Thymus (tissue), 11 donors: ENCODE measurements around the gene RTCB. TPM values are rescaled to one million over a fixed set of nuclear protein-coding genes. Genes with fewer than 3 reads are reported as not detected.

Experiments
- DNase-seq, 9 donors: peaks; one replicate each; pipeline ENCODE4 v3.0.0-alpha.2; 2013; ENCODE audit warnings: low spot score in 9 of 9, low read depth in 6 of 9, missing footprints in 1 of 9
- H3K27ac ChIP-seq, 2 donors: one replicate each; pipeline ENCODE4 v1.5.1; 2013; ENCODE audit warnings: control low read depth in 1 of 2, low read depth in 1 of 2, low read length in 1 of 2, mild to moderate bottlenecking in 1 of 2, moderate library complexity in 1 of 2
- H3K27me3 ChIP-seq, 2 donors: one replicate each; pipeline ENCODE4 v1.5.1; 2013; ENCODE audit warnings: low read length in 1 of 2; ENCODE audit not compliant: control insufficient read depth in 2 of 2, insufficient read depth in 1 of 2
- H3K36me3 ChIP-seq, 2 donors: one replicate each; pipeline ENCODE4 v1.5.1; 2013; ENCODE audit warnings: low read length in 1 of 2, mild to moderate bottlenecking in 1 of 2, moderate library complexity in 1 of 2; ENCODE audit not compliant: control insufficient read depth in 2 of 2, insufficient read depth in 2 of 2
- H3K4me1 ChIP-seq, 2 donors: one replicate each; pipeline ENCODE4 v1.5.1; 2013; ENCODE audit warnings: low read length in 2 of 2; ENCODE audit not compliant: control insufficient read depth in 2 of 2, insufficient read depth in 2 of 2
- H3K4me3 ChIP-seq, 2 donors: one replicate each; pipeline ENCODE4 v1.5.1; 2013; ENCODE audit warnings: low read length in 2 of 2, control low read depth in 1 of 2, mild to moderate bottlenecking in 1 of 2
- H3K9me3 ChIP-seq, 2 donors: one replicate each; pipeline ENCODE4 v1.5.1; 2013; ENCODE audit warnings: low read length in 1 of 2, mild to moderate bottlenecking in 1 of 2; ENCODE audit not compliant: control insufficient read depth in 2 of 2, insufficient read depth in 1 of 2
- WGBS: extraction: QIAGEN DNeasy Blood & Tissue Kit; methylation state at CpG from one replicate; pipeline ENCODE4 v1.1.7; 2013; 5-methylcytosine and 5-hydroxymethylcytosine counted together
- polyA plus RNA-seq: library from polyadenylated mRNA; stranded (reverse); fragments of 200-250 nt; gene quantifications from one replicate; pipeline ENCODE4 v1.2.3, GENCODE V29; 2013
- total RNA-seq: library from RNA; stranded (reverse); fragments of 120-200 nt; gene quantifications from one replicate; pipeline ENCODE4 v1.2.4, GENCODE V29; 2013
- donor health status: healthy.

The RTCB gene
- total and polyA plus RNA-seq, 2 donors: 39.9 to 114 TPM

- Histone ChIP-seq H3K36me3 (no peaks in the 10 kb centered on the region), H3K9me3 (no peaks in the 10 kb centered on the region), H3K27me3 (peaks cover 3 to 8% of the 10 kb centered on the region in 2 donors), H3K4me3 (no peak overlapping the region), H3K27ac (no peak overlapping the region), H3K4me1 (no peaks in the 10 kb centered on the region)
- no peak for DNase-seq
- 92% methylated on average over 23 of the region's 23 CpGs for WGBS
Observed at GRCh38 chr22:32339190-32340012, 72.6 kb downstream of the RTCB start.

GRCh38 chr22:32338757-32339156, 73.3 kb downstream of the RTCB start:
- no peak overlapping the region for H3K27ac ChIP-seq
- peaks cover 3 to 8% of the 10 kb centered on the region in 2 donors for H3K27me3 ChIP-seq
- H3K9me3 ChIP-seq: no peaks in the 10 kb centered on the region
- WGBS: 94% methylated on average over 10 of the region's 10 CpGs
- DNase-seq: no peak
- no peaks in the 10 kb centered on the region for H3K4me1 ChIP-seq
- no peak overlapping the region for H3K4me3 ChIP-seq
- H3K36me3 ChIP-seq: no peaks in the 10 kb centered on the region

Other genes starting within 250 kb of the RTCB start
- 0.19 TPM for gene RFPL2, start 207.2 kb downstream of the RTCB start, total RNA-seq
- gene RFPL2, start 207.2 kb downstream of the RTCB start, polyA plus RNA-seq: 0.23 TPM
- 0.09 TPM for gene SLC5A4, start 156.9 kb downstream of the RTCB start, total RNA-seq
- 0.18 TPM for gene SLC5A4, start 156.9 kb downstream of the RTCB start, polyA plus RNA-seq
- gene RFPL3, start 54.4 kb downstream of the RTCB start, total RNA-seq: not detected
- 0.11 TPM for gene RFPL3, start 54.4 kb downstream of the RTCB start, polyA plus RNA-seq
- 0.47 TPM for gene BPIFC, start 52.2 kb upstream of the RTCB start, total RNA-seq
- gene BPIFC, start 52.2 kb upstream of the RTCB start, polyA plus RNA-seq: 0.98 TPM
- gene FBXO7, start 62.6 kb upstream of the RTCB start, total RNA-seq: 100 TPM
- 101 TPM for gene FBXO7, start 62.6 kb upstream of the RTCB start, polyA plus RNA-seq